Middle frontal gyrus (tissue), 1 donor: ENCODE data around the gene IL1RAP.
"Not testable (repeated sequence)": the region's sequence is repeated elsewhere in the genome, so short reads cannot be mapped to it uniquely, and the experiment has no call there.

Source experiments
- DNase-seq: peaks from one replicate; pipeline ENCODE4 v3.0.0-alpha.2; 2015; ENCODE audit warnings: low spot score; ENCODE audit errors: extremely low spot score

The IL1RAP gene, protein sequence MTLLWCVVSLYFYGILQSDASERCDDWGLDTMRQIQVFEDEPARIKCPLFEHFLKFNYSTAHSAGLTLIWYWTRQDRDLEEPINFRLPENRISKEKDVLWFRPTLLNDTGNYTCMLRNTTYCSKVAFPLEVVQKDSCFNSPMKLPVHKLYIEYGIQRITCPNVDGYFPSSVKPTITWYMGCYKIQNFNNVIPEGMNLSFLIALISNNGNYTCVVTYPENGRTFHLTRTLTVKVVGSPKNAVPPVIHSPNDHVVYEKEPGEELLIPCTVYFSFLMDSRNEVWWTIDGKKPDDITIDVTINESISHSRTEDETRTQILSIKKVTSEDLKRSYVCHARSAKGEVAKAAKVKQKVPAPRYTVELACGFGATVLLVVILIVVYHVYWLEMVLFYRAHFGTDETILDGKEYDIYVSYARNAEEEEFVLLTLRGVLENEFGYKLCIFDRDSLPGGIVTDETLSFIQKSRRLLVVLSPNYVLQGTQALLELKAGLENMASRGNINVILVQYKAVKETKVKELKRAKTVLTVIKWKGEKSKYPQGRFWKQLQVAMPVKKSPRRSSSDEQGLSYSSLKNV

DNA sequence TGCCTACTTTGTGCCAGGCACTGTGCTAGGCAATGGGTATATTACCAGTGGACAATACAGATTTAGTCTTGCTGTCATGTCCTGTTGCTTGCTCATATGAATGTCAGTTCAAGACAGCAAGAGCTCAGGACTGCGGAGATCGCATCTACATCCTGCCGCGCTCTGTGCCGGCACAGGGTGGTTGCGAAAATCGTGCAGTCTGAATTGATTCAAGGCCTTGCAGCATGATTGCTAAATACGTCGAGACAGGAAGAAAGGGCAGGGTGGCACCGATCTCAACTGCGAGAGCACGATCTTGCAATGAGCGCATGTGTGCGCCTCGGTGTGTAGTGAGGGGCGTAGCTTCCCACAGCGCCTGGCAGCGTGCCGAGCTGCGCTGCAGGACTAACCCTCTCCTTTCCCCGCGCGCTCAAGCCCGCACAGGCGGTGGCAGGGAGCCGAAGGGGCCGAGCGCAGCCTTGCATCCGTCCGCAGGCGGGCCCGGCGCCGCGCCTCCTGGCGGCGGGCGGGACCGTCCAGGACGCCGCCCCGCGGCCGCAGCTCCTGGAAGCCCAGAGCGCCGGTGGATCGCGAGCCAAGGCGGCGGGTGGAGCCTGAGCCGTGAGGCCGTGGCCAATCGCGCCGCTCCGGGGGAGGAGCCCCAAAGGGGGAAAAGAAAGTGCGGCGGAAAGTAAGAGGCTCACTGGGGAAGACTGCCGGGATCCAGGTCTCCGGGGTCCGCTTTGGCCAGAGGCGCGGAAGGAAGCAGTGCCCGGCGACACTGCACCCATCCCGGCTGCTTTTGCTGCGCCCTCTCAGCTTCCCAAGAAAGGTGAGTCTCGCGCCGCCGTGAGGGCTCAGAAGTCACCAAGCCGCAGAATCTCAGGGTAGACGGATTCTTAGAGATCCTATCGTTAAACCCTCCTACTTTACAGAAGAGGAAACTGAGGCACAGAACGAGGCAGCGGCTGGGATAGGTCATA, at the start of gene IL1RAP:
TSS of gene IL1RAP (plus strand) at position 677 of the 962 bp plus-strand sequence. CDS start 50,205 bp downstream, outside the sequence.
- peak; percentile 89 for DNase-seq

- DNase-seq, result no peak
Observed at GRCh38 chr3:190467922-190468321, 46.0 kb upstream of the IL1RAP start.

- not testable (repeated sequence) for DNase-seq
Observed at GRCh38 chr3:190473261-190473660, 40.6 kb upstream of the IL1RAP start.

- no peak for DNase-seq
Observed at GRCh38 chr3:190481779-190482178, 32.1 kb upstream of the IL1RAP start.

- DNase-seq, result no peak
Observed at GRCh38 chr3:190485830-190486532, 27.9 kb upstream of the IL1RAP start.

GRCh38 chr3:190486533-190486864, 27.4 kb upstream of the IL1RAP start:
- no peak for DNase-seq

DNA sequence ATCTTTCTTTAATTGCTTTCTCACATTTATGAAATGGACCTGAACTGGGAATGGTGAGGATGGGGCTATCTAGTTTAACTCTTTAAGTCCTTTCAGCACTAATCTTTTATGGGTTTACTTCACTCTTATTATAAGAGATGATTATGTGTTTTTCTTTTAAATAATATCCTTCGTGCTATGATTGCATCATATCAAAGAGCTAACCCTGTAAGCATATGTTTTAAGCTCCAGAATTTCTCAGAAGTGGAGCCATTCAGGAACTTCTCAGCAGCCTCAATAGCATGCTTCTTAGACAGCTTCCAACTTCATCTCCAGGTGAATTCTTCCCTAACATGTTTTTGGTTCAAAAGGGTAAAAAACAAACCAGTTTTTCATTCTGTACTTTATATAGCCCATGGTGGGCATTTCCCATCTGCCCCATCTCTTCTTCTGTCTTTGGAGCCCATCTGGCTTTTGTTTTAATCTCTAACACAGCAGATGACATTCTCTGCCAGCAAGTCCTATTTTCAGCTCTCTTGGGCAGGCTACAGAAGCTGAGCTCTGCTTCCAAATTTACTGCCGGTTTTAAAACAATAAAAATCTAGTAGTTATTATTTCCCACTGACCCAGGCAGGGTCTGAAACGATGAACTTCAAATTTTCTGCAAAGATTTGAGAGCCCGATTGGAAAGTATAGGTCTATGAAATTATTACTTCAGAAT, 26.8 kb upstream of the IL1RAP start:
- DNase-seq, result no peak

- DNase-seq, result no peak
Observed at GRCh38 chr3:190491533-190492054, 22.3 kb upstream of the IL1RAP start.

DNA sequence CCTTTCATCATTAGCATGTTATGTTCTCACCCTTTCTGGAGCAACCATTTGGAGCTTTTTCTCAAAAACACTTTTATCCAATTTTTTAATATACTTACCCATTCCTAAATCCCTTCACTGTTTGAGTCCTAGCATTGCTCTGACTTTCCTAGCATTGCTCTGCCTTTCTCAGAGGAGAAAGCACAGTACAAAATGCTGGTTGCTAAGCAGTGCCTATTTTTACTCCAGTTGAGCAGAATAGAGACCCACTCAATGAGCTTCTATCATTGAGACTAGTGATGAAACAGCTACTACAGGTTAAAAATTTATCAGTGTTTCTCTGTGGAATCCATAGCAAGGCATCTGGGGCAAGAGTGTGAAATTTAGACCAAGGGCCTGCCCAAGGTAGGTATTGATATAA, 21.8 kb upstream of the IL1RAP start:
- no peak for DNase-seq

DNA sequence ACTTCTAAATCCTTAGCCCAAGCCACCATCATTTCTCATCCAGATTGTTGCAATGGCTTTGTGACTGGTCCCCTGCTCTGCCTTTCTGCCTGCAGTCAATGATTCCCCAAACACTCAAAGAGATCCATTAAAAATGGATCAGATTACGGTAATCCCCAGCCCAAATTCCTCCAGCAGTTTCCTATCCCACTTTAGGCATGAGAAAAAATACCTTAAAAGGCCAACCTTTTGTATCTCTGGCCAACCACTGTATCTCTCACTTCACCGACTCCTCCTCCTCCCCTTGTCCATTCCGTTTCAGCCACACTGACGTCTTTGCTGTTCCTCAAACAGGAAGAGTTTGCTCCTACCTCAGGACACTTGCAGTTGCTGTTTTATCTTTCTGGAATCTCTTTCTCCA, 20.9 kb upstream of the IL1RAP start:
- DNase-seq, result no peak

DNA sequence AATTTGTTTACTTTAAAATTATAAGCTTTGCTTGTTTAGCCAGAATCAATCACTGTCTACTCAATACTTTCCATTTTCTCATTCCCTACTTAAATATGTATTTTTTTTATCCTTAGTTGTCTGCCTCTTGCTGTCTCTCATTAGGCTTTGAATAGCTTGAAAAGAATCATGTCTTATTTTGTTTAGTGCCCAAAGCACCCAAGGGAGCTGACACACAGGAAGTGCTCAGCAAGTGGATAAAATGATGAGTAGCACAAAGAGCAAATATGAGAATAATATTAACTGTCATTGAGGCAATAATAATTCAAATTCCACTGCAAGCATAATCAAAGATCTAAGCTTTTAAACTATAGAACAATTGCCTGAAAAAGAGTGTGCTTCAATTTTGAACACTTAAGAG, 19.0 kb upstream of the IL1RAP start:
- no peak for DNase-seq

DNA sequence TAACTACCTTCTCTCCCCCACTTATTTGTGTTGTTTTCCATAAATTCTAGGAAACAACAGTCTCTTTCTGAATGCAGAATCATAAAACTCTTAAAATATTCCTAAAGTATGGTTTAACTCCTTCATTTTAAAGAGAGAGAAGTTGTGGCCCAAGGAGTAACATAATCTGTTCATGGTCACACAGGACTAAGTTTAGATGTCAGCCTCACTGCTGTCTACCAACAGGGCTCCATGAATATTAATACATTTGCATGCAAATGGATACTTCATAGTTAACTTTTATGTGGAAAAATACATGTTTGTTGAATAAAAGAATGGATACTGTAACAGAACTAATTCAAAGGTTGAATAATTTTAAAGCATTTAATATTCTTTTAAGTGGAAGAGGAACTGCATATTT, 18.5 kb upstream of the IL1RAP start:
- no peak for DNase-seq

- no peak for DNase-seq
Observed at GRCh38 chr3:190495796-190496195, 18.1 kb upstream of the IL1RAP start.

DNA sequence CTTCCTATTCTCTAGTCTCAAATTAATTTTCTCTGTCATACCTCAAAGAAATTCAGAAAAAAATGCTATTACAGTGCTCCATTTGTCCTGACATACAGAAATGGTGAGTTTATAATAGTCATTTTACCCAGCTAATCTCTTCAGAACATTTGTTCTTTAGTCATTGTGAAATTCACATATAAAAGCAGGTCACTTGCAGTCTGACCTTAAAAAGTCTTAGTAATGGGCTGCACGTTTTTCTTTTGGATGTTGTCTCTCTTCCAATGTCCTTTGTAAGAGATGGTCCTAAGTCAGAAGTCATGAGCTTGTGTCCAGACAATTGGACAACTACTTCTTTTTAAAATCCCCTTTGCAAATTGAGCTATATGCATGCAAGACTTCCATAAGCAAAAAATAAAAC, 17.0 kb upstream of the IL1RAP start:
- no peak for DNase-seq

DNA sequence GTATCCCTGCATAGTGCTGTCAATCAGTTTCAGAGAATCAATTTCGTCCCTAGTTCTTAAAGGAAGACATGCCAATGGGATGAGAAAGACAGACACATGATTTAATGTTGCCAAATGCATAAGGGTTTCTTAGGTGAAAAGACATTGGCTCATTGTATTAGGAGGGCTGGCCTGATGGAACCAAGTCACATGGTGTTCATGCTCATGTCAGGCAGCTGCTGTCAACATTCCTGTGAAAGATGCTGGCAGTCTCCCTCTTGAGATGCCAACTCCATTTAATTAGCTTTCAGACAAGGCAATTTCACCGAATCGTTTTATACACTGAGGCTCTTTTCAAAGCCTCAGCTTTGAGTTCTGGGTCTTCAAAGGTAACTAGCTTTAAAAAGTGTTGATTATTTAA, 16.1 kb upstream of the IL1RAP start:
- DNase-seq, result no peak

- no peak for DNase-seq
Observed at GRCh38 chr3:190498293-190498692, 15.6 kb upstream of the IL1RAP start.

DNA sequence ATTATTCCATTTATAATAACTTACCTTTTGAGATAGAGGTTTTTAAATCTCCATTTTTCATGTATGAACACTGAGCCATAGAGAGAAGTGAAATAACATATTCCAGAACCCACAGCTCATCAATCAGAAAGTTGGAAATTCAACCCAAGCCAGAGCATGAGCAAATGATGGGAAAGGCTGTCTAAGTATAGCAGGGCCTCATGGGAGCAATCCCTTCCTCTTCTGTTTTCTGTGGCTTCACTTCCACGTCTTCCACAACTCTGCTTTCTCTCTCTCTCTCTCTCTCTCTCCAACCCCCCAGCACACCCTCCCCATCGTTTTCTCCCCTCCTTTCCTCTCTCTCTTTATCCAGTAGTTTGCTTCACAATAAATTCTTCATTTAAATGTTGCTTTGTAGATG, 14.8 kb upstream of the IL1RAP start:
- DNase-seq, result no peak

DNA sequence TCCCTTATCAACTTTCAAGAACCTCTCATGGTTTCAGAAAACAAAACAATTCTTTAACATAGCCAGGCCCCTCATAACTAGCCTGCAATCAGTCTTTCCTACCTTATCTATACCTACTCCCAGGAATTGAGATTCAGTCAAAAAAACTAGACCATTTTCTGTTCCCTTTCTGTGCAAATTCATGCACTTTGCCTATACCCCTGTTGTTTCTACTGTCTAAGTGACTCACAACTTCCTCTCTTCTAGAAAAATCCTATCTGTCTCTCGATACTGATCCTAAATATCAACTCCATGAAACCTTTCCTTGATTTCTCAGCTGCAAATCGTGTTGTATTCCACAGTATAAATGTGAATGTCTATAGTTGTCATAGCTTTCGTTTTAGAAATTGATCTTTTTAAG, 10.9 kb upstream of the IL1RAP start:
- no peak for DNase-seq

GRCh38 chr3:190504354-190505125, 9.3 kb upstream of the IL1RAP start:
- DNase-seq, result no peak
